ENCODE data around the gene PCDHB15.
"Not testable (repeated sequence)": the region's sequence is repeated elsewhere in the genome, so short reads cannot be mapped to it uniquely, and the experiment has no call there.

GRCh38 chr5:141224844-141225243 is 20.4 kb upstream of the PCDHB15 start:
- TF ChIP-seq CTCF (IDR thresholded peaks at IDR 0.05; ENCODE audit: low read depth, low read length); POLR2A (IDR thresholded peaks at IDR 0.05; ENCODE audit: extremely low read depth, insufficient read length); MYC (IDR thresholded peaks at IDR 0.05; ENCODE audit: low read depth, low read length): not testable (repeated sequence)

Data from NB4 (cell line).